Left lung (tissue), 10 donors: ENCODE data around the gene TENM3. TPM values are rescaled to one million over a fixed set of nuclear protein-coding genes. Genes with fewer than 3 reads are reported as not detected.

ENCODE experiments used
- ATAC-seq: fragments of 200-7000 bp; cut with Tn5 transposase; one replicate; pipeline ENCODE4 v1.9.1; 2020; ENCODE audit warnings: moderate library complexity
- DNase-seq, 4 donors: peaks; one replicate each; pipeline ENCODE4 v3.0.0-alpha.2; 2013 to 2020
- H3K27ac ChIP-seq, 2 donors: fragments of 200-600 bp; sonication (generic) in 1 of 2; one replicate each; pipeline versions ENCODE4 v1.5.0 to v1.8.0; 2020 to 2021
- H3K27me3 ChIP-seq, 2 donors: fragments of 200-600 bp; sonication (generic) in 1 of 2; one replicate each; pipeline versions ENCODE4 v1.5.0 to v1.8.0; 2020 to 2021
- H3K36me3 ChIP-seq, 2 donors: fragments of 200-600 bp; sonication (generic) in 1 of 2; one replicate each; pipeline versions ENCODE4 v1.5.0 to v1.8.0; 2020 to 2021
- H3K4me1 ChIP-seq, 2 donors: fragments of 200-600 bp; one replicate each; pipeline ENCODE4 v1.8.0; 2021
- H3K4me3 ChIP-seq, 2 donors: fragments of 200-600 bp; sonication (generic) in 1 of 2; one replicate each; pipeline versions ENCODE4 v1.5.0 to v1.8.0; 2020 to 2021; ENCODE audit warnings: mild to moderate bottlenecking in 1 of 2
- H3K9me3 ChIP-seq, 2 donors: fragments of 200-600 bp; sonication (generic) in 1 of 2; one replicate each; pipeline versions ENCODE4 v1.5.0 to v1.8.0; 2020 to 2021
- CTCF ChIP-seq, 2 donors: fragments of 200-600 bp; sonication (generic) in 1 of 2; IDR thresholded peaks; one replicate each; pipeline versions ENCODE4 v1.5.0 to v1.8.0; 2021; ENCODE audit warnings: antibody characterized with exemption in 2 of 2
- intact Hi-C, 2 donors: fragments of 100-400 bp; cut with DNase I; formaldehyde crosslinking; loops; one replicate each; pipeline versions ENCODE4 v1.11.2 to v1.14.2; 2022
- polyA plus RNA-seq, 6 donors: library from polyadenylated mRNA; unstranded; fragments of 120-200 nt; gene quantifications; one replicate each; pipeline ENCODE4 v1.2.1, GENCODE V29; 2013; ENCODE audit not compliant: insufficient read length in 6 of 6
- total RNA-seq, 2 donors: library from RNA; stranded (reverse); fragmentation: NEBNext Ultra II Directional; extraction: Animal tissue kit (Norgen Biotek cat#: 25700); gene quantifications; one replicate each; pipeline ENCODE4 v1.2.1, GENCODE V29; 2021
- donor health status: DM: no; HTN: yes; CAD: no.
- donor health status: DM: no; HTN: no; CAD: no.

TENM3 gene
- total and polyA plus RNA-seq, 8 donors, result 2.2 to 5.6 (median 3.1) TPM

DNA sequence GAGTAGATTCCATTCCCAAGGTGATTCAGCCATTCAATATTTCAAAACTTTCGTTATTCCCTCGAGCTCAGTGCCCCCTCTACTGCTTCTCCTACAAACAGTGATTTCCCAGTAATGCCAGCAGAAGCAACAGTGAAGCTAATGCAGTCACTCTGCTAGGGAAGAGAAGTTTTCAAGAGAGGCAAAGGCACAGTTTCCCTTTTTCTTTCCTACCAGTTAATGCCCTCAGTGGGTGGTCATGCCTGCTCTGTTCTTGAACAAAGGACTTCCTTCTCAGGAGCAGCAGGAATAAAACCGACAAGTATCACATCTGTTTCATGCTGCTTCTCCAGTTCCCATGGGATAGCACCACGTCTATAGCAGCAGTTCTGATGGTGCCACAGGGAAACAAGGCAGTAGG lies 317.2 kb downstream of the TENM3 start:
- H3K4me1 ChIP-seq, result no peaks in the 10 kb centered on the region
- peaks cover 0 to 7% of the 10 kb centered on the region in 2 donors for H3K27me3 ChIP-seq
- ATAC-seq, result no peak
- H3K4me3 ChIP-seq, result no peak overlapping the region
- no peak overlapping the region for H3K27ac ChIP-seq
- DNase-seq, result no peak
- TF ChIP-seq CTCF (IDR thresholded peaks at IDR 0.05), result no peak
- no peaks in the 10 kb centered on the region for H3K36me3 ChIP-seq
- no peaks in the 10 kb centered on the region for H3K9me3 ChIP-seq
- intact Hi-C loops, result no loop called here

GRCh38 chr4:182562350-182562749 lies 319.1 kb downstream of the TENM3 start:
- Histone ChIP-seq H3K4me1 (no peaks in the 10 kb centered on the region), H3K4me3 (no peak overlapping the region), H3K9me3 (no peaks in the 10 kb centered on the region), H3K27me3 (peaks cover 0 to 7% of the 10 kb centered on the region in 2 donors), H3K27ac (no peak overlapping the region), H3K36me3 (no peaks in the 10 kb centered on the region)
- TF ChIP-seq CTCF (IDR thresholded peaks at IDR 0.05), result no peak
- ATAC-seq (no peak), DNase-seq (no peak)
- intact Hi-C loops, result no loop called here

- H3K4me1 ChIP-seq, result no peaks in the 10 kb centered on the region
- no peak for ATAC-seq
- H3K36me3 ChIP-seq, result no peaks in the 10 kb centered on the region
- peak in 2 of 4 donors; percentile 62 to 67 for DNase-seq
- no peak overlapping the region for H3K4me3 ChIP-seq
- H3K27me3 ChIP-seq, result peaks cover 0 to 7% of the 10 kb centered on the region in 2 donors
- intact Hi-C loops, result no loop called here
- no peaks in the 10 kb centered on the region for H3K9me3 ChIP-seq
- H3K27ac ChIP-seq, result no peak overlapping the region
- TF ChIP-seq CTCF (IDR thresholded peaks at IDR 0.05), result no peak
These were observed 321.6 kb downstream of the TENM3 start for GRCh38 chr4:182564724-182565369.

- H3K4me1 ChIP-seq, result no peaks in the 10 kb centered on the region
- H3K9me3 ChIP-seq, result no peaks in the 10 kb centered on the region
- H3K36me3 ChIP-seq, result no peaks in the 10 kb centered on the region
- H3K27ac ChIP-seq, result no peak overlapping the region
- ATAC-seq (no peak), DNase-seq (no peak)
- no peak for TF ChIP-seq CTCF (IDR thresholded peaks at IDR 0.05)
- no peaks in the 10 kb centered on the region for H3K27me3 ChIP-seq
- intact Hi-C loops, result no loop called here
- H3K4me3 ChIP-seq, result no peak overlapping the region
These were observed 323.9 kb downstream of the TENM3 start for GRCh38 chr4:182567119-182567518.

GRCh38 chr4:182569561-182569960 lies 326.4 kb downstream of the TENM3 start:
- intact Hi-C loops, result no loop called here
- Histone ChIP-seq H3K9me3 (no peaks in the 10 kb centered on the region), H3K27me3 (no peaks in the 10 kb centered on the region), H3K36me3 (no peaks in the 10 kb centered on the region), H3K27ac (no peak overlapping the region), H3K4me1 (no peaks in the 10 kb centered on the region), H3K4me3 (no peak overlapping the region)
- TF ChIP-seq CTCF (IDR thresholded peaks at IDR 0.05), result no peak
- DNase-seq (no peak), ATAC-seq (no peak)
